Uterus (tissue), 2 donors: Measurements from ENCODE around the gene WFS1.

ENCODE experiments used
- POLR2A ChIP-seq, 2 donors: fragments of 450-650 bp; IDR thresholded peaks; one replicate each; pipeline ENCODE4 v1.6.1; 2016; ENCODE audit warnings: antibody characterized with exemption in 2 of 2, mild to moderate bottlenecking in 1 of 2, moderate library complexity in 1 of 2
- TF ChIP-seq, protein P1 (sequence below), 4 experiments: fragments of 200-600 bp in 2 of 4; fragments of 450-650 bp in 2 of 4; sonication (generic) in 2 of 4; IDR thresholded peaks; one replicate each; pipeline ENCODE4 v1.5.1; 2016 to 2019; ENCODE audit warnings: antibody characterized with exemption in 4 of 4, mild to moderate bottlenecking in 2 of 4, moderate library complexity in 1 of 4

DNA sequence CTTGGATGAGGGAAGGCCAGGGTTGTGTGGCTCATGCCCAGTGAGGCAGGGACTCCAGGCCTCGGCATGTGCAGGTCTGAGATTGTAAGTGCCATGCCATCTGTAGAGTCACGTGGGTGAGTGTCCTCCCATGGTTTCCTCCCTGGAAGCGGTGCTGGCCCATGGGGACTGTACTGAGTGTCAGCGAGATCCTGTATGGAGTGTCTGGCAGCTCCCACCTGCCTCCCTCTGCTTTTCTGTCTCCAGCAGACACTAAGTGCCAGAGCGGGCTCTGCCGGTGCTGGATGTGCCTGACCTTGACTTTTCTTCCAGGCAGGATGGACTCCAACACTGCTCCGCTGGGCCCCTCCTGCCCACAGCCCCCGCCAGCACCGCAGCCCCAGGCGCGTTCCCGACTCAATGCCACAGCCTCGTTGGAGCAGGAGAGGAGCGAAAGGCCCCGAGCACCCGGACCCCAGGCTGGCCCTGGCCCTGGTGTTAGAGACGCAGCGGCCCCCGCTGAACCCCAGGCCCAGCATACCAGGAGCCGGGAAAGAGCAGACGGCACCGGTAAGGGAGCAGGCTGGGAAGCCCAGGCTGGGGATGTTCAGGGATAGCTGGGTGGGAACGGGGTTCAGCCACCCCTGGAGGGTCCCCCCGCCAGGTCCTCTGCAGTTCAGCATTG, 7.6 kb downstream of the WFS1 start:
- TF ChIP-seq, protein P1, sequence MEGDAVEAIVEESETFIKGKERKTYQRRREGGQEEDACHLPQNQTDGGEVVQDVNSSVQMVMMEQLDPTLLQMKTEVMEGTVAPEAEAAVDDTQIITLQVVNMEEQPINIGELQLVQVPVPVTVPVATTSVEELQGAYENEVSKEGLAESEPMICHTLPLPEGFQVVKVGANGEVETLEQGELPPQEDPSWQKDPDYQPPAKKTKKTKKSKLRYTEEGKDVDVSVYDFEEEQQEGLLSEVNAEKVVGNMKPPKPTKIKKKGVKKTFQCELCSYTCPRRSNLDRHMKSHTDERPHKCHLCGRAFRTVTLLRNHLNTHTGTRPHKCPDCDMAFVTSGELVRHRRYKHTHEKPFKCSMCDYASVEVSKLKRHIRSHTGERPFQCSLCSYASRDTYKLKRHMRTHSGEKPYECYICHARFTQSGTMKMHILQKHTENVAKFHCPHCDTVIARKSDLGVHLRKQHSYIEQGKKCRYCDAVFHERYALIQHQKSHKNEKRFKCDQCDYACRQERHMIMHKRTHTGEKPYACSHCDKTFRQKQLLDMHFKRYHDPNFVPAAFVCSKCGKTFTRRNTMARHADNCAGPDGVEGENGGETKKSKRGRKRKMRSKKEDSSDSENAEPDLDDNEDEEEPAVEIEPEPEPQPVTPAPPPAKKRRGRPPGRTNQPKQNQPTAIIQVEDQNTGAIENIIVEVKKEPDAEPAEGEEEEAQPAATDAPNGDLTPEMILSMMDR (IDR thresholded peaks at IDR 0.05): no peak
- no peak for TF ChIP-seq POLR2A (IDR thresholded peaks at IDR 0.05)
